WTC11 (cell line): Measurements from ENCODE around the gene NKD1. TPM values are rescaled to one million over a fixed set of nuclear protein-coding genes. Genes with fewer than 3 reads are reported as not detected.
A peak's percentile ranks its signal among the peaks of the same experiment; 100 is the strongest.
"Not testable (repeated sequence)": the region's sequence is repeated elsewhere in the genome, so short reads cannot be mapped to it uniquely, and the experiment has no call there.

Source experiments
- ATAC-seq: fragments of 200-7000 bp; cut with Tn5 transposase; 2 replicates; pipeline ENCODE4 v1.10.0; 2021; ENCODE audit warnings: mild to moderate bottlenecking, moderate library complexity
- CTCF ChIA-PET: fragments of 300-600 bp; sonication (Branson Sonifier 250); formaldehyde crosslinking; loops from one replicate; lab custom pipeline; 2021; ENCODE audit warnings: antibody characterized with exemption; lab: Charles Lee
- POLR2A ChIA-PET: fragments of 350-600 bp; sonication (Branson Sonifier 250); formaldehyde crosslinking; loops from one replicate; lab custom pipeline; 2021; ENCODE audit warnings: antibody characterized with exemption; lab: Charles Lee
- DNase-seq: peaks from one replicate; pipeline ENCODE4 v3.0.0; 2021; ENCODE audit warnings: low spot score
- H3K27ac Mint-ChIP-seq: 2 replicates; pipeline ENCODE4 v1.8.0; 2021; ENCODE audit warnings: mixed read lengths
- H3K27me3 Mint-ChIP-seq: 2 replicates; pipeline ENCODE4 v1.8.0; 2021; ENCODE audit warnings: low read depth, mild to moderate bottlenecking, moderate library complexity, mixed read lengths
- H3K36me3 Mint-ChIP-seq: 2 replicates; pipeline ENCODE4 v1.8.0; 2021; ENCODE audit warnings: mixed read lengths
- H3K4me1 Mint-ChIP-seq: 2 replicates; pipeline ENCODE4 v1.8.0; 2022; ENCODE audit warnings: mixed read lengths
- H3K4me3 Mint-ChIP-seq: 2 replicates; pipeline ENCODE4 v1.8.0; 2021; ENCODE audit warnings: mild to moderate bottlenecking, moderate library complexity, mixed read lengths
- H3K9me3 Mint-ChIP-seq: 2 replicates; pipeline ENCODE4 v1.8.0; 2021; ENCODE audit warnings: mixed read lengths
- ATF6 ChIP-seq: sonication (generic); formaldehyde crosslinking; IDR thresholded peaks from 2 replicates; pipeline ENCODE4 v1.8.1; 2023; ENCODE audit warnings: mild to moderate bottlenecking, missing genetic modification reagents
- CTCF ChIP-seq: fragments of 200-600 bp; IDR thresholded peaks from 2 replicates; pipeline ENCODE4 v1.8.0; 2022; ENCODE audit warnings: antibody characterized with exemption
- E2F4 ChIP-seq: sonication (generic); formaldehyde crosslinking; IDR thresholded peaks from 2 replicates; pipeline ENCODE4 v1.8.1; 2022; ENCODE audit warnings: low read depth, mild to moderate bottlenecking, moderate library complexity, missing genetic modification reagents, borderline replicate concordance
- HMGA2 ChIP-seq: fragments of 250-450 bp; sonication (Bioruptor Pico); IDR thresholded peaks from 2 replicates; pipeline ENCODE4 v1.4.0; 2021; ENCODE audit warnings: mild to moderate bottlenecking, moderate library complexity
- IRF2 ChIP-seq: sonication (generic); formaldehyde crosslinking; IDR thresholded peaks from 2 replicates; pipeline ENCODE4 v1.8.0; 2022; ENCODE audit warnings: low read depth, missing genetic modification reagents, borderline replicate concordance
- MLX ChIP-seq: sonication (generic); formaldehyde crosslinking; IDR thresholded peaks from 2 replicates; pipeline ENCODE4 v1.8.1; 2023; ENCODE audit warnings: mild to moderate bottlenecking, missing genetic modification reagents, moderate library complexity
- NFATC4 ChIP-seq: fragments of 250-450 bp; sonication (Bioruptor Pico); IDR thresholded peaks from 2 replicates; pipeline ENCODE4 v1.9.0; 2021; ENCODE audit warnings: mild to moderate bottlenecking
- NFYB ChIP-seq: sonication (generic); formaldehyde crosslinking; conservative IDR thresholded peaks from 2 replicates; pipeline ENCODE4 v1.8.0; 2022; ENCODE audit warnings: low read depth, missing genetic modification reagents
- PRRX2 ChIP-seq: fragments of 250-450 bp; sonication (Bioruptor Pico); IDR thresholded peaks from 2 replicates; pipeline ENCODE4 v1.8.0; 2021; ENCODE audit warnings: mild to moderate bottlenecking
- TEAD1 ChIP-seq: sonication (generic); formaldehyde crosslinking; IDR thresholded peaks from 2 replicates; pipeline ENCODE4 v1.8.0; 2022; ENCODE audit warnings: mild to moderate bottlenecking, missing genetic modification reagents
- TEAD4 ChIP-seq: sonication (generic); formaldehyde crosslinking; IDR thresholded peaks from 2 replicates; pipeline ENCODE4 v1.8.0; 2022; ENCODE audit warnings: mild to moderate bottlenecking, missing genetic modification reagents
- TP53 ChIP-seq: sonication (generic); formaldehyde crosslinking; IDR thresholded peaks from 2 replicates; pipeline ENCODE4 v1.8.1; 2023; ENCODE audit warnings: mild to moderate bottlenecking, missing genetic modification reagents
- USF1 ChIP-seq: sonication (generic); formaldehyde crosslinking; IDR thresholded peaks from 2 replicates; pipeline ENCODE4 v1.8.0; 2022; ENCODE audit warnings: mild to moderate bottlenecking, missing genetic modification reagents
- USF2 ChIP-seq: sonication (generic); formaldehyde crosslinking; IDR thresholded peaks from 2 replicates; pipeline ENCODE4 v1.8.1; 2023; ENCODE audit warnings: mild to moderate bottlenecking, missing genetic modification reagents, moderate library complexity
- ZNF121 ChIP-seq: sonication (generic); formaldehyde crosslinking; IDR thresholded peaks from 2 replicates; pipeline ENCODE4 v1.8.0; 2023; ENCODE audit warnings: missing genetic modification reagents
- ZNF416 ChIP-seq: fragments of 250-450 bp; sonication (Bioruptor Pico); IDR thresholded peaks from 2 replicates; pipeline ENCODE4 v1.9.0; 2021; ENCODE audit warnings: mild to moderate bottlenecking, inconsistent platforms
- ZNF423 ChIP-seq: fragments of 250-450 bp; sonication (Bioruptor Pico); IDR thresholded peaks from 2 replicates; pipeline ENCODE4 v2.1.2; 2022; ENCODE audit warnings: mild to moderate bottlenecking, moderate library complexity
- ZNF425 ChIP-seq: fragments of 250-450 bp; sonication (Bioruptor Pico); conservative IDR thresholded peaks from 2 replicates; pipeline ENCODE4 v1.9.0; 2021; ENCODE audit warnings: mild to moderate bottlenecking
- total RNA-seq: library from RNA; stranded (reverse); gene quantifications from 3 replicates; pipeline ENCODE4 v1.2.3, GENCODE V29; 2021

NKD1 gene
- total RNA-seq, 1 experiment from 2014 or later, result 6.0 TPM

GRCh38 chr16:50578137-50578536 lies 29.9 kb downstream of the NKD1 start:
- peak; percentile 51 for ATAC-seq
- ChIA-PET CTCF (interaction anchor here (0.9 to 1.2 kb wide), 2 partner anchors 10 to 72 kb away, joined by 3 to 4 read pairs; no protein-coding TSS in a partner anchor), POLR2A (no interaction called here)
- H3K4me1 Mint-ChIP-seq, result peaks cover 11% of the 10 kb centered on the region
- H3K36me3 Mint-ChIP-seq, result no peaks in the 10 kb centered on the region
- no peak overlapping the region for H3K4me3 Mint-ChIP-seq
- no peak overlapping the region for H3K27ac Mint-ChIP-seq
- H3K27me3 Mint-ChIP-seq, result no peaks in the 10 kb centered on the region
- no peaks in the 10 kb centered on the region for H3K9me3 Mint-ChIP-seq
- DNase-seq, result no peak
- no peak for TF ChIP-seq TEAD1 (CRISPR knock-in tag)
- TF ChIP-seq TEAD4 (CRISPR knock-in tag), result no peak
- TF ChIP-seq USF2 (CRISPR knock-in tag), result peak; percentile 83
- no peak for TF ChIP-seq NFATC4 (CRISPR knock-in tag)
- TF ChIP-seq TP53 (CRISPR knock-in tag), result no peak
- TF ChIP-seq PRRX2 (CRISPR knock-in tag), result no peak
- peak; percentile 81 for TF ChIP-seq USF1 (CRISPR knock-in tag)
- TF ChIP-seq ZNF121 (CRISPR knock-in tag), result no peak

- DNase-seq, CTCF ChIA-PET, POLR2A ChIA-PET, ATAC-seq, H3K27me3 Mint-ChIP-seq, H3K9me3 Mint-ChIP-seq, H3K36me3 Mint-ChIP-seq, H3K4me3 Mint-ChIP-seq: not testable (repeated sequence)
- peak overlapping the region; percentile 43 for H3K27ac Mint-ChIP-seq
- peaks cover 11% of the 10 kb centered on the region for H3K4me1 Mint-ChIP-seq
Measured at GRCh38 chr16:50579373-50579772, 31.2 kb downstream of the NKD1 start.

GRCh38 chr16:50580180-50580798 lies 32.1 kb downstream of the NKD1 start:
- Mint-ChIP-seq H3K4me1 (peaks cover 11% of the 10 kb centered on the region), H3K36me3 (no peaks in the 10 kb centered on the region), H3K9me3 (no peaks in the 10 kb centered on the region), H3K4me3 (no peak overlapping the region), H3K27ac (peak overlapping the region; percentile 28; the same call in 1 of the 2 replicates)
- POLR2A ChIA-PET, result no interaction called here
- CTCF ChIA-PET, result interaction anchor here (1.3 to 2.6 kb wide), 3 partner anchors 14 to 205 kb away, joined by 4 to 18 read pairs (median 6); no protein-coding TSS in a partner anchor
- ATAC-seq, result no peak
- no peak for TF ChIP-seq MLX
- no peak for TF ChIP-seq ATF6 (CRISPR knock-in tag)
- TF ChIP-seq CTCF, result no peak
- TF ChIP-seq NFYB (CRISPR knock-in tag), result no peak
- no peak for TF ChIP-seq HMGA2 (CRISPR knock-in tag)
- TF ChIP-seq E2F4 (CRISPR knock-in tag), result no peak
- TF ChIP-seq TEAD4 (CRISPR knock-in tag), result no peak
- TF ChIP-seq ZNF416 (CRISPR knock-in tag), result no peak
- no peak for TF ChIP-seq ZNF423 (CRISPR knock-in tag)
- TF ChIP-seq IRF2 (CRISPR knock-in tag), result no peak
- no peak for TF ChIP-seq TEAD1 (CRISPR knock-in tag)
- TF ChIP-seq ZNF425 (CRISPR knock-in tag), result no peak
- TF ChIP-seq, all 79 proteins: peak for 0
- H3K27me3 Mint-ChIP-seq, result no peaks in the 10 kb centered on the region
- DNase-seq, result no peak
